Activated CD4-positive, alpha-beta T cell treated with anti-CD3 and anti-CD28 coated beads, Interleukin-2, amount 10 ng/mL, durations not matched to agents 7 days and 5 days (primary cell): Measurements from ENCODE around the gene FGD3. TPM values are rescaled to one million over a fixed set of nuclear protein-coding genes. Genes with fewer than 3 reads are reported as not detected.

ENCODE experiments used
- CTCF ChIA-PET: fragments of 350-600 bp; sonication (Branson Sonifier 250); formaldehyde crosslinking; loops from one replicate; lab custom pipeline; 2021; ENCODE audit warnings: antibody characterized with exemption; lab: Charles Lee
- POLR2A ChIA-PET: fragments of 350-600 bp; sonication (Branson Sonifier 250); formaldehyde crosslinking; loops from one replicate; lab custom pipeline; 2021; ENCODE audit warnings: antibody characterized with exemption; lab: Charles Lee
- DNase-seq: peaks from one replicate; pipeline ENCODE4 v3.0.0-alpha.2; 2020
- H3K27ac Mint-ChIP-seq: one replicate; pipeline ENCODE4 v1.8.0; 2021; ENCODE audit warnings: mild to moderate bottlenecking, moderate library complexity, mixed read lengths
- H3K27me3 Mint-ChIP-seq: one replicate; pipeline ENCODE4 v1.8.0; 2021; ENCODE audit warnings: mixed read lengths
- H3K36me3 Mint-ChIP-seq: one replicate; pipeline ENCODE4 v1.8.0; 2021; ENCODE audit warnings: low read depth, mixed read lengths
- H3K4me1 Mint-ChIP-seq: one replicate; pipeline ENCODE4 v1.8.0; 2021; ENCODE audit warnings: mixed read lengths
- H3K4me3 Mint-ChIP-seq: one replicate; pipeline ENCODE4 v1.8.0; 2021; ENCODE audit warnings: mild to moderate bottlenecking, moderate library complexity, mixed read lengths
- H3K9me3 Mint-ChIP-seq: one replicate; pipeline ENCODE4 v1.8.0; 2021; ENCODE audit warnings: mixed read lengths
- total RNA-seq, 2 experiments: library from RNA; stranded (reverse); gene quantifications; one replicate each; pipeline ENCODE4 v1.2.3, GENCODE V29; 2021

FGD3 gene
- total RNA-seq, 2 experiments from 2014 or later = 148 to 156 TPM

DNA sequence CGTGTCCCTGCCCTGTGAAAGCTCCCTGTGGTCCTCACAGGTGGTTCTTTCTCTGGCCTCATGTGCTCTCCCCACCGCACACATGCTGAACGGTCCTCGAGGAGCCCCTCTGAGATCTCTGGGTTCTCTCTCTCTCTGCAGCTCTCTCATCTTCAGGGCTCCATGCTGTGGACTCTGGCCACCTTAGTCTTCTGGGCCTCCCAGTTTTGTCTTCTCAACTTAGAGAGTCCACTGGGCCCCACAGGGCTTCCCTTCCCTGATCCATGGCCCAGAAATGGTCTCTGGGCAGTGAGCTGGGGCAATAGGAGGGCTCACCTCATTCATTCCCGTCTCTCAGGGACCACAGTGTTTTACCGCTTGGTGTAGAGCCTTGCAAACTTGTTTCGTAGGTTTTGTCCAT lies 26.4 kb downstream of the FGD3 start:
- ChIA-PET CTCF (interaction anchor here (0.7 kb wide), 2 partner anchors 18 to 32 kb away, joined by 3 read pairs; no protein-coding TSS in a partner anchor), POLR2A (no interaction called here)
- Mint-ChIP-seq H3K4me3 (peak overlapping the region; percentile 36), H3K9me3 (no peaks in the 10 kb centered on the region), H3K4me1 (peaks cover 89% of the 10 kb centered on the region), H3K27me3 (no peaks in the 10 kb centered on the region), H3K27ac (peak overlapping the region; percentile 54), H3K36me3 (peaks cover 71% of the 10 kb centered on the region)
- DNase-seq = no peak

DNA sequence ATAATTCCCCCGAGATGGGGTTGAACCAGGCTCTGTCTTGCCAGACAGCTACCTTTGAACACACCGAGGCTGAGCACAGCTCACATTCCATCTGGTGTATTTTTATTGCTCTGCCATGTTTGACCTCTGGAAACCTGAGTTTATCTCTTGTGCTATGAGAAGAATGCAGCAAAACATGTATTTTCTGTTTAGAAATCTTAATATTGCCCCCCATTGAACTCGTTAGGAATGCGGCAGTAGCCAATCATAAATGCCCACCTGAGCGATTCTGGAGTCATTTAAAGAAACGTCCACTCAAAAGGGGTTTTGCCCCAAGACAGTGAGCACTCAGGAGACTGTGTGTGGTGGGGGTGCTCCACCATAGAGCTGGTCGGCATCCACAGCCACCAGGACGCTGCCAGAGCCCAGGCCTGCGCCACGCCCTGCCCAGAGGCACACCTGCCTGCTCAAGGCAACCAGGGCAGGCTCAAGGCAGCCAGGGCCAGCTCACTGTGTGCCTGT lies 26.9 kb downstream of the FGD3 start:
- H3K36me3 Mint-ChIP-seq = peaks cover 75% of the 10 kb centered on the region
- peak overlapping the region; percentile 54 for H3K27ac Mint-ChIP-seq
- H3K9me3 Mint-ChIP-seq = peaks cover 1% of the 10 kb centered on the region
- no peaks in the 10 kb centered on the region for H3K27me3 Mint-ChIP-seq
- H3K4me3 Mint-ChIP-seq = no peak overlapping the region
- ChIA-PET CTCF (interaction anchor here (0.7 kb wide), 1 partner anchor 18 kb away, joined by 3 read pairs; no protein-coding TSS in a partner anchor), POLR2A (no interaction called here)
- no peak for DNase-seq
- peaks cover 89% of the 10 kb centered on the region for H3K4me1 Mint-ChIP-seq

DNA sequence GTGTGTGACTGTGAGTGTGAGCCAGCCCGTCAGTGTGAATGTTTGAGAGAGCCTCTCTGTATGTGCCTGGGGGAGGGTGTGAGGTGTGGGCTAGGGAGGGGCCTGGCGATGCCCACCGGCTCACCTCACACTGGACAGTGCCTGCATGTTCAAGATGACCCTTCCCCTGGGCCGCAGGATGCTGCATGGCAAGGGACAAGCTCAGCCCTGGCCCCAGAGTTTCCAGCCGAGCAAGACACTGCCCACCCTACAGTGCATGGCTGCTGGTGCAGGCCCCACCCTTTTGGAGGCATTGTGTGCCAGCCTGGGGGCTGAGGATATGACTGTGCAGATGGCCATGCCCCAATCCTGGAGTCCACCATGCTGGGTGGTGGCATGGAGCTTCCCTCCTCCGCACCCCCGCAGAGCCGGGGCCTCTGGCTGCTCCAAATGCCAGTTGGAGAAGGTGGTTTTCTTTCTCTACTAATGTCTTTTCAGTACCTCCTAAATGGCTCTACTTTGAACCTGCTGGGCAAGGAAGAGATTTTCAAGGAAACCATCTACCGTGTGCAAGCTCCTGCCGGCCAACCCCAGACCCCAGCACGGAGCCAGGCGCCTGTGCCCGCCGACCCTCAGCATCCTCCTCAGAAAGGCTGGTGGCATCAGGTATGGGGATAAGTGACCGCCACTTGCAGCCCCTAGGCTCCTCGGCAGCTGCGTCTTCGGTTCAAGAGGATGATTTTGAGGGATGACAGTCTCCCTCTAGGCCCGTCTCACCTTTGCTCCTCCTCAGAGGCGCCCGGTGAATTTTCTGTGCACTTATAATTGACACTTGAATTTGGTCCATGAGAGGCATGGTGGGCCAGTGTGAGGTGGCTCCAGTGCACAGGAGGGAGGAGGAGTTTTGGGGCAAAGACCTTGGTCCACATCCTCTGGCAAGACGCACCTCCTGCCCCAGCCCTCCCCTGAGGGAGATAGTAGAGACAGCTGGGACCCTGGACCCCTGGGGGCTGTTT lies 27.7 kb downstream of the FGD3 start:
- POLR2A ChIA-PET = no interaction called here
- H3K36me3 Mint-ChIP-seq = peaks cover 79% of the 10 kb centered on the region
- no peaks in the 10 kb centered on the region for H3K27me3 Mint-ChIP-seq
- H3K27ac Mint-ChIP-seq = peak overlapping the region; percentile 26
- H3K4me3 Mint-ChIP-seq = no peak overlapping the region
- H3K4me1 Mint-ChIP-seq = peaks cover 88% of the 10 kb centered on the region
- no peak for DNase-seq
- peaks cover 5% of the 10 kb centered on the region for H3K9me3 Mint-ChIP-seq
- CTCF ChIA-PET = interaction anchor here (1.0 to 1.2 kb wide), 3 partner anchors 8 to 29 kb away, joined by 3 to 4 read pairs (median 4); no protein-coding TSS in a partner anchor

DNA sequence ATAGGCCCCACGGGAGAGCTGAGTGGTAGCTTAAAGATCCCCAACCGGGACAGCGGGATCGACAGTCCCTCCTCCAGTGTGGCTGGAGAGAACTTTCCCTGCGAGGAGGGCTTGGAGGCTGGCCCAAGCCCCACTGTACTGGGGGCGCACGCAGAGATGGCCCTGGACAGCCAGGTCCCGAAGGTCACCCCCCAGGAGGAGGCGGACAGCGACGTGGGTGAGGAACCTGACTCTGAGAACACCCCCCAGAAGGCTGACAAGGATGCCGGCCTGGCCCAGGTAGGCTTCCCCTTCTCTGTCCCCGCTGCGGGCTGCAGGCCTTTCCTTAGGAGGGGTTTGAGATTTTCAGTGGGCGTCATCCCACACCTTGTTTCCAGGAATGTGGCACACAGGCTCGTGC lies 29.1 kb downstream of the FGD3 start:
- DNase-seq = no peak
- Mint-ChIP-seq H3K4me3 (no peak overlapping the region), H3K27me3 (no peaks in the 10 kb centered on the region), H3K36me3 (peaks cover 82% of the 10 kb centered on the region), H3K27ac (peak overlapping the region; percentile 67), H3K4me1 (peaks cover 87% of the 10 kb centered on the region), H3K9me3 (peaks cover 7% of the 10 kb centered on the region)
- POLR2A ChIA-PET = no interaction called here
- CTCF ChIA-PET = interaction anchor here (1.0 to 1.1 kb wide), 2 partner anchors 13 to 28 kb away, joined by 3 to 4 read pairs; no protein-coding TSS in a partner anchor

DNA sequence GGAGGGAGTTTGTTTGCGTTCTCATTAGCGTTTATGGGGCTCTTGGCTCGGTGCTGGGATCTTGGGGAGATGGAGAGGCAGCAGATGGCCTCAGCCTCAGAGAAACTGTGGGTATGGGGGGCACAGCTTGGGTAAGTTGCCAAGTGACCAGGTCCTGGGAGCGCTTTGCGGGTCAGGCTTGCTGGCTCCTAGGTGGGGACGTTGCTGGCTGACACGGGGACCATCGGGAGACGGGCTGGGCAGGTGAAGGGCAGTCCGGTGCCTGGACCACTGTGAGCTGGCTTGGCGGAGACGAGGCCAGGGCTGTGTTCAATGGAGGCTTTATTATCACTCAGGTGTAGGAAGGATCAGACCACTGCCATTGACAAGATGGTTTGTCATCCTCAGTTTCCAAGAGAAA lies 30.0 kb downstream of the FGD3 start:
- Mint-ChIP-seq H3K4me1 (peaks cover 85% of the 10 kb centered on the region), H3K27me3 (no peaks in the 10 kb centered on the region), H3K27ac (peak overlapping the region; percentile 67), H3K4me3 (no peak overlapping the region), H3K9me3 (peaks cover 14% of the 10 kb centered on the region), H3K36me3 (peaks cover 85% of the 10 kb centered on the region)
- POLR2A ChIA-PET = no interaction called here
- DNase-seq = no peak
- CTCF ChIA-PET = no interaction called here

DNA sequence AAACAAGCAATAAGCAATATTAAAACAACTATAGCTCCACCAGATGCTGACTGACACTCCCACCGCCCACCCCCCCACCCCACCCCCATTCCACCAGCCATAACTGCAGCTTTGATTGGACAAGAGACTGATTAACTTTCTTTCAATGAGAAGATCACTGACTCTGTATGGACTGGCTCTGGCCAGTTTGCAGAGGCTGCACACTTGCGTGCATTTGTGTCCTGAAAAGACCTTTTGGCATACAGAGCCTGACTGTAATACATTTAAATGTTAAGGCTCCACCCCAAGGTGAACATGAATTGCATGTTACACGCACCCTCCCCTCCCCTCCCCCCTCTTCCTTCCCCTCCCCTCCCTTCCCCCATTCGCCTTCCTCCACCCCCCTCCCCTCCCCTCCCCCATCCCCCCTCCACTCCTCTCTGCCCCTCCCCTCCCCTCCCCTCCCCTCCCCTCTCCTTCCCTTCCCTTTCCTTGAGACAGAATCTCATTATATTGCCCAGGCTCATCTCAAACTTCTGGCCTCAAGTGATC lies 31.1 kb downstream of the FGD3 start:
- Mint-ChIP-seq H3K36me3 (peaks cover 86% of the 10 kb centered on the region), H3K27me3 (no peaks in the 10 kb centered on the region), H3K4me3 (no peak overlapping the region), H3K9me3 (peaks cover 18% of the 10 kb centered on the region), H3K4me1 (peaks cover 75% of the 10 kb centered on the region), H3K27ac (peak overlapping the region; percentile 68)
- CTCF ChIA-PET = no interaction called here
- POLR2A ChIA-PET = no interaction called here
- DNase-seq = no peak

DNA sequence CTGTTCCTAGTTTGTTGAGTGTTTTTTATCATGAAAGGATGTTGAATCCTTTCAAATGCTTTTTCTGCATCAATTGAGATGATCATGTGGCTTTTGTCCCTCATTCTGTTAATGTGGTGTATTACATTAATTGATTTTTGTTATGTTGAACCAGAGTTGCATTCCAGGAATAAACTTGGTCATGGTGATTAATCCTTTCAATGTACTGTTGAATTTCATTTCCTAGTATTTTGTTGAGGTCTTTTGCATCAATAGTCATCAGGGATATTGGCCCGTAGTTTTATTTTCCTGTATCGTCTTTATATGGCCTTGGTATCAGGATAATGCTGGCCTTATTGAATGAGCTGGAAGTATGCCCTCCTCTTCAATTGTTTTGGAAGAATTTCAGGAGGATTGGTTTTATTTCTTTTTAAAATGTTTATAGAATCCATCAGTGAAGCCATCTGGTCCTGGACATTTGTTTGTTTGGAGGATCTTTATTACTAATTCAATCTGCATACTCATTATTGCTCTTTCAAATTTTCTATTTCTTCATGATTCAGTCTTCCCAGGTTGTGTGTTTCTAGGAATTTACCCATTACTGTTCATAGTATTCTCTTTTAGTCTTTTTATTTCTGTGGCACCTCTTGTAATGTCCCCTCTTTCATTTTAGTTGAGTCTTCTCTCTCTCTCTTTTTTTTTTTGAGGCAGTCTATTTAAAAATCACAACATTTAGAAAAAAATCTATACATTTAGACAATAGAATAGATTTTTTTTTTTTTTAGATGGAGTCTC lies 32.1 kb downstream of the FGD3 start:
- peak overlapping the region; percentile 91 for H3K27ac Mint-ChIP-seq
- peaks cover 86% of the 10 kb centered on the region for H3K36me3 Mint-ChIP-seq
- no peak for DNase-seq
- no peaks in the 10 kb centered on the region for H3K27me3 Mint-ChIP-seq
- H3K9me3 Mint-ChIP-seq = peaks cover 23% of the 10 kb centered on the region
- peaks cover 67% of the 10 kb centered on the region for H3K4me1 Mint-ChIP-seq
- H3K4me3 Mint-ChIP-seq = peak overlapping the region; percentile 24
- ChIA-PET CTCF (interaction anchor here (0.6 kb wide), 2 partner anchors 193 to 378 kb away, joined by 3 to 5 read pairs; no protein-coding TSS in a partner anchor), POLR2A (interaction anchor here (0.6 kb wide), 1 partner anchor 49 kb away, joined by 6 read pairs; no protein-coding TSS in a partner anchor)

DNA sequence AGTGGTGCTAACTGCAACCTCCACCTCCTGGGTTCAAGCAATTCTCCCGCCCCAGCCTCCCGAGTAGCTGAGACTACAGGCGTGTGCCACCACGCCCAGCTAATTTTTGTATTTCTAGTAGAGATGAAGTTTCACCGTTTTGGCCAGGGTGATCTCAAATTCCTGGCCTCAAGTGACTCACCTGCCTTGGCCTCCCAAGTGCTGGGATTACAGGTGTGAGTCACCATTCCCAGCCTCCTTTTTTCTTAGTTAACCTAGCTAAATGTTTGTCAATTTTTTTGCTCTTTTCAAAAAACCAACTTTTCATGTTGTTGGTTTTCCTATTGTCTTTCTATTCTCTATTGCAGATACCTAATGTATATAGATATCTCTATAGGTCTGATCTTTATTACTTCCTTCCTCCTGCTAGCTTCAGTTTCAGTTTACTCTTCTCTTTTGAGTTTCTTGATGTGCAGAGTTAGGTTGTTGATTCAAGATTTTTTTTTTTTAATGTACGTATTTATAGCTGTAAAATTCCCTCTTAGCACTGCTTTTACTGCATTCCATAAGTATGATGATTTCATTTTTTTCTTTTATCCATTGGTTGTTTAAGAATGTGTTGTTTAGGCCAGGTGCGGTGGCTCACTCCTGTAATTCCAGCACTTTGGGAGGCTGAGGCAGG lies 32.9 kb downstream of the FGD3 start:
- ChIA-PET POLR2A (interaction anchor here (0.6 kb wide), 1 partner anchor 48 kb away, joined by 6 read pairs; no protein-coding TSS in a partner anchor), CTCF (interaction anchor here (0.6 to 1.2 kb wide), 2 partner anchors 23 to 377 kb away, joined by 3 read pairs; no protein-coding TSS in a partner anchor)
- H3K27ac Mint-ChIP-seq = peak overlapping the region; percentile 91
- H3K4me1 Mint-ChIP-seq = peaks cover 64% of the 10 kb centered on the region
- DNase-seq = no peak
- H3K36me3 Mint-ChIP-seq = peaks cover 82% of the 10 kb centered on the region
- no peaks in the 10 kb centered on the region for H3K27me3 Mint-ChIP-seq
- H3K9me3 Mint-ChIP-seq = peaks cover 23% of the 10 kb centered on the region
- H3K4me3 Mint-ChIP-seq = peak overlapping the region; percentile 48

DNA sequence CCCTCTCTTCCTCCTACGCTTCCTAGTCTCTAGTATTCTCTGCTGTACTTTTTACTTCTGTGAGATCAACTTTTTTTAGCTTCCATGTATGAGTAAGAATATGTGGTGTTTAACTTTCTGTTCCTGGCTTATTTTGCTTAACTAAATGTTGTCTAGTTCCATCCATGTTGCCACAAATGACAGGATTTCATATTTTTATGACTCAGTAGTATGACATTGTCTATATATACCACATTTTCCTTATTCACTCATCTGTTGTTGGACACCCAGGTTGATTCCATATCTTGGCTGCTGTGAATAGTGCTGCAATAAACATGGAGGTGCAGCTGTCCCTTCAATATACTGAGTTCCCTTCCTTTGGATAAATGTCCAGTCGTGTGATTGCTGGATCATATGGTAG lies 34.8 kb downstream of the FGD3 start:
- CTCF ChIA-PET = no interaction called here
- peaks cover 25% of the 10 kb centered on the region for H3K9me3 Mint-ChIP-seq
- H3K36me3 Mint-ChIP-seq = peaks cover 87% of the 10 kb centered on the region
- H3K27ac Mint-ChIP-seq = no peak overlapping the region
- POLR2A ChIA-PET = no interaction called here
- H3K4me3 Mint-ChIP-seq = no peak overlapping the region
- DNase-seq = no peak
- H3K27me3 Mint-ChIP-seq = no peaks in the 10 kb centered on the region
- H3K4me1 Mint-ChIP-seq = peaks cover 66% of the 10 kb centered on the region

DNA sequence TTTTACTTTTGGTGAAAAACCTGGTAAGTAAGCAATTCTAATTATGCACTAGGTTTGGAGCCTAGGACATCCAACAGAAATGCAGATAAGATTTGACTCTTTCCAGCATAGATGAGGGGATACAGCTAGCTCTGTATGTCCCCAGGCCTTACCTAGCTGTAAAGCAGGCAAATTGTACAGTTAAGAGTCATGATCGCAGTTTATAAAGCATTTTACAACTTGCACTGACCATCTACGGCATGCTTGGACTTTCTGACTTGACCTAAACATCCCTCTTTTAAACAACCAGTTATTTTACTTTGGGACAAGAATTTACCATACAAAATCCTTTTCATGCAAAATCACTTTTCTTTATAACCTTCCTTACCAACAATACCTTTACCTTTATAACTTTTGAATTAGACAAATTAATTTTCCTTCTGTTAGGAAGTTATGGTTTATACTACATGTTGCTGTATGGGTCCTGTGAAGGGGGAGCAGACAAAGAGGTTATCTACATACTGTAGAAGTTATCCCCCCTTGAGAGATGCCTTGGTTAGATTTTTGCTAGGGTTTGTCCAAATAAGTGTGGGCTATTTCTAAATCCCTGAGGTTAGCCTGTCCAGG lies 36.8 kb downstream of the FGD3 start:
- Mint-ChIP-seq H3K27ac (no peak overlapping the region), H3K4me1 (peaks cover 68% of the 10 kb centered on the region), H3K27me3 (no peaks in the 10 kb centered on the region), H3K36me3 (peaks cover 94% of the 10 kb centered on the region), H3K9me3 (peaks cover 25% of the 10 kb centered on the region), H3K4me3 (no peak overlapping the region)
- no peak for DNase-seq
- ChIA-PET POLR2A (no interaction called here), CTCF (interaction anchor here (0.7 kb wide), 1 partner anchor 41 kb away, joined by 3 read pairs; no protein-coding TSS in a partner anchor)

DNA sequence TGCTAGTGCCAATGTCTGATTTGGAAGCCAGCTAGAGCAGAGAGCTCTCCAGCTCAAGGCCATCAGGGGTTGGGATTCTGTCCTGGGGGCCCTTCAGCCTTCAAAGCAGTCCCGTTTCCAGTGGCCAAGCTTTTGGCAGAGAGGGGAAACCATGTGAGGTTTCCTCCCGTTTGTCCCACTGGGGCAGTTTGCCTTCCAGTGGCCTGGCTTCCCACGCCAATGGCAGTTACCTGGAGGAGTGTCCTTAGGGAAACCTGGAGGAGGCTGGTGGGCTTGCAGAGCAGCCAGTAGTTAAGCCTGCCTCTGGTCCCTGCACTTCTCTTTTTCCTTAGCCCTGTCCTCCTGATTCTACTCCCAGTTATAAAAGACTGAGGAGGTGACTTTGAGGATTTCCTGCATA lies 37.7 kb downstream of the FGD3 start:
- Mint-ChIP-seq H3K4me3 (no peak overlapping the region), H3K9me3 (peaks cover 20% of the 10 kb centered on the region), H3K4me1 (peaks cover 68% of the 10 kb centered on the region), H3K36me3 (peaks cover 93% of the 10 kb centered on the region), H3K27ac (no peak overlapping the region), H3K27me3 (no peaks in the 10 kb centered on the region)
- ChIA-PET CTCF (no interaction called here), POLR2A (no interaction called here)
- DNase-seq = no peak
